ENCODE measurements around the gene PITPNM3.

- no peak for TF ChIP-seq ZNF70 (CRISPR knock-in tag; IDR thresholded peaks at IDR 0.05)
- no peak for TF ChIP-seq RARB (CRISPR knock-in tag; IDR thresholded peaks at IDR 0.05)
- no peak for TF ChIP-seq TCF4 (CRISPR knock-in tag; IDR thresholded peaks at IDR 0.05; ENCODE audit: borderline replicate concordance)
- TF ChIP-seq ZFP30 (CRISPR knock-in tag; IDR thresholded peaks at IDR 0.05) = no peak
- no peak for TF ChIP-seq CREB5 (CRISPR knock-in tag; IDR thresholded peaks at IDR 0.05; ENCODE audit: low read depth)
- TF ChIP-seq CSRNP3 (CRISPR knock-in tag; IDR thresholded peaks at IDR 0.05) = no peak
- TF ChIP-seq PATZ1 (CRISPR knock-in tag; IDR thresholded peaks at IDR 0.05; ENCODE audit: borderline replicate concordance) = no peak
- no peak for TF ChIP-seq SNAI2 (CRISPR knock-in tag; IDR thresholded peaks at IDR 0.05)
- TF ChIP-seq ARNTL (CRISPR knock-in tag; IDR thresholded peaks at IDR 0.05; ENCODE audit: borderline replicate concordance, low read depth) = no peak
- TF ChIP-seq CSDC2 (CRISPR knock-in tag; IDR thresholded peaks at IDR 0.05) = no peak
These were observed 57.3 kb downstream of the PITPNM3 start for GRCh38 chr17:6498901-6499540.

Data from SK-N-SH treated with all-trans-retinoic acid at 6 μM for 48 hours (cell line).